ENCODE data around the gene PIM3. TPM values are rescaled to one million over a fixed set of nuclear protein-coding genes. Genes with fewer than 3 reads are reported as not detected.

The PIM3 gene
- total RNA-seq, 1 experiment from 2014 or later: 42.9 TPM

DNA sequence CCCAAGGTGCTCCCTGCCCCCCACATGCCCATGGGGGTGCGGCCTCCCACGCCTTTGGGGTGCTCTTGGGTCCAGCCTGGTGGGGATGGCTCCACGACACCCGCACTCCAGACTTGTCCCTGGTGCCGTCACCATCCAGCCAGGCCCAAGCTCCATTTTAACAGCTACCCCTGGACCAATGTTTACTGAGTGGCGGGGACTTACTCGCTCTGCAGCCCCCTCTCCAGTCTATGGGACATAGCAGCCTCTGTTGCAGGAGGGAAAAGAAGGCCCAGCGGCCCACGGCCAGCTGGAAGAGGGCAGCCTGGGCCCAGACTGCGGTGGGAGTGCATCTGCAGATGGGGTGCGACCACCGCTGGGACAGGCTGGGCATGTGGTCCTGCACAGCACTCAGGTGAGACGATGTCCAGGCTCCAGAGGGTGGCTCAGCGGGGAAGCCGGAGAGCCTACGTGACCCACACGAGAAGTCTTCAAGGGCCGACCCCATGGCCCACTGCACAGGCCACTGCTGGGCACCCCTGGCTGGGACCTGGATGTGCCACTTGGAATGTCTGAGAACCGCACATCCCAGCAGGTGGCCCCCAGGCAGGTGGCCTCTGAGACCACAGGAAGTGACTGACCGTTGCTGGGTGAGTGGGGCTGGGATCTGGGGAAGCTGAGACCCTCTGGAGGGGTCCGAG lies 33.9 kb downstream of the PIM3 start:
- TF ChIP-seq, protein P1, sequence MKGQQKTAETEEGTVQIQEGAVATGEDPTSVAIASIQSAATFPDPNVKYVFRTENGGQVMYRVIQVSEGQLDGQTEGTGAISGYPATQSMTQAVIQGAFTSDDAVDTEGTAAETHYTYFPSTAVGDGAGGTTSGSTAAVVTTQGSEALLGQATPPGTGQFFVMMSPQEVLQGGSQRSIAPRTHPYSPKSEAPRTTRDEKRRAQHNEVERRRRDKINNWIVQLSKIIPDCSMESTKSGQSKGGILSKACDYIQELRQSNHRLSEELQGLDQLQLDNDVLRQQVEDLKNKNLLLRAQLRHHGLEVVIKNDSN (CRISPR knock-in tag; IDR thresholded peaks at IDR 0.05): no peak
- TF ChIP-seq ZNF219 (CRISPR knock-in tag; IDR thresholded peaks at IDR 0.05; ENCODE audit: borderline replicate concordance): no peak
- TF ChIP-seq ZNF138 (CRISPR knock-in tag; conservative IDR thresholded peaks at IDR 0.05): no peak
- TF ChIP-seq, protein P2, sequence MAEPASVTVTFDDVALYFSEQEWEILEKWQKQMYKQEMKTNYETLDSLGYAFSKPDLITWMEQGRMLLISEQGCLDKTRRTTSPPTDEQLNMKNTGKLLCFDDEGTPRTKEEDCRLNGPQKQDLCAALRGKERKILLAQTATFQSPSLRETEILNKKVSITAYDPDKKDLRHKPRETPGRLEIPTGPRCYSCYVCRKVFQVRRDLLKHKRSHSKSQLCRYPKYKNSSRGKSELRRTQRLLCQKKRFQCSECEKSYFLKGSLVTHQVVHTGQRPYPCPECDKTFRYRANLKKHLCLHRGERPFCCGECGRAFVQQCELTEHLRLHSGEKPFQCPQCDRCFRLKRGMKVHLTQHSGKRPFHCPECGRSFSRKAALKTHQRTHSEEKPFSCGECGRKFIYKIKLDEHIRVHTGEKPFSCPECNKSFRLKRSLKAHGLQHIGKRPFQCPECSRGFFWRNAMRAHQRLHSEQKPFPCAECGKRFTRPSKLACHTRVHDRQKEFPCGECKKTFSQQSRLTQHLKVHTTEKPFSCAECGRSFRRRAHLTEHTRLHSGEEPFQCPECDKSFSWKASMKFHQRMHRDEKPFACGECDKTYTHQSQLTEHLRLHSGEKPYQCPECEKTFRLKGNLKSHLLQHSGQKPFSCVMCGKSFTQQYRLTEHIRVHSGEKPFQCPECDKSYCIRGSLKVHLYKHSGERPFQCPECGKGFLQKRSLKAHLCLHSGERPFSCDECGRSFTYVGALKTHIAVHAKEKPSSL (CRISPR knock-in tag; conservative IDR thresholded peaks at IDR 0.05): no peak
- TF ChIP-seq CREM (CRISPR knock-in tag; IDR thresholded peaks at IDR 0.05): no peak
- ChIA-PET POLR2A (no interaction called here), CTCF (interaction anchor here (0.6 to 5.5 kb wide), 11 partner anchors 12 to 74 kb away, joined by 3 to 50 read pairs (median 7); partner anchors contain the start of gene IL17REL)
- Mint-ChIP-seq H3K27ac (no peak overlapping the region), H3K4me1 (peaks cover 9% of the 10 kb centered on the region), H3K9me3 (peaks cover 18% of the 10 kb centered on the region), H3K4me3 (no peak overlapping the region), H3K27me3 (ENCODE audit: low read depth) (peaks cover 23% of the 10 kb centered on the region), H3K36me3 (peaks cover 11% of the 10 kb centered on the region)
- DNase-seq (ENCODE audit: low spot score): no peak
- ATAC-seq: no peak

DNA sequence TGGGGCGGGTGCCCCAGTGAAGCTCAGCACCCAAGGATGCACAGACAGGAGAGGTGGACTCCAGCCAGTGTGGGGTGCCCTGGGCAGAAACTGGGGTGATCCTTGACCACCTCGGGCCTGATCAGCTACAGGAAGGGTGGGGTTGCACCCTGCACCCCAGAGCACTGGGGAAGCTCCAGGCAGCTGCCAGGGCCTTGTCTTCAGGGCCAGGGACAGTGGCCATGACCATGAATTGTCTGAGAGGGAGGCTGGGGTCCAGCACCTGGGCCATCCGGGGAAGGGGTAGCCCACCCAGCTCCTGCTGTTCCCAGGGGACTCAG lies 34.4 kb downstream of the PIM3 start:
- H3K4me1 Mint-ChIP-seq: peaks cover 9% of the 10 kb centered on the region
- ChIA-PET CTCF (interaction anchor here (0.8 to 5.5 kb wide), 6 partner anchors 12 to 64 kb away, joined by 3 to 50 read pairs (median 12); no protein-coding TSS in a partner anchor), POLR2A (no interaction called here)
- ATAC-seq (no peak), DNase-seq (ENCODE audit: low spot score) (no peak)
- no peak overlapping the region for H3K4me3 Mint-ChIP-seq
- H3K27me3 Mint-ChIP-seq (ENCODE audit: low read depth): peaks cover 23% of the 10 kb centered on the region
- H3K9me3 Mint-ChIP-seq: peaks cover 15% of the 10 kb centered on the region
- no peak overlapping the region for H3K27ac Mint-ChIP-seq
- peaks cover 9% of the 10 kb centered on the region for H3K36me3 Mint-ChIP-seq
- TF ChIP-seq ZNF121 (CRISPR knock-in tag; IDR thresholded peaks at IDR 0.05): no peak
- TF ChIP-seq CREB1 (CRISPR knock-in tag; IDR thresholded peaks at IDR 0.05): no peak
- no peak for TF ChIP-seq EMX1 (CRISPR knock-in tag; IDR thresholded peaks at IDR 0.05)
- no peak for TF ChIP-seq ZNF219 (CRISPR knock-in tag; IDR thresholded peaks at IDR 0.05; ENCODE audit: borderline replicate concordance)
- no peak for TF ChIP-seq SOX15 (CRISPR knock-in tag; IDR thresholded peaks at IDR 0.05)
- TF ChIP-seq, protein P3, sequence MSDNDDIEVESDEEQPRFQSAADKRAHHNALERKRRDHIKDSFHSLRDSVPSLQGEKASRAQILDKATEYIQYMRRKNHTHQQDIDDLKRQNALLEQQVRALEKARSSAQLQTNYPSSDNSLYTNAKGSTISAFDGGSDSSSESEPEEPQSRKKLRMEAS (CRISPR knock-in tag; IDR thresholded peaks at IDR 0.05): no peak
- no peak for TF ChIP-seq ZNF263 (CRISPR knock-in tag; IDR thresholded peaks at IDR 0.05; ENCODE audit: low read depth)
- TF ChIP-seq NFATC4 (CRISPR knock-in tag; IDR thresholded peaks at IDR 0.05): no peak

DNA sequence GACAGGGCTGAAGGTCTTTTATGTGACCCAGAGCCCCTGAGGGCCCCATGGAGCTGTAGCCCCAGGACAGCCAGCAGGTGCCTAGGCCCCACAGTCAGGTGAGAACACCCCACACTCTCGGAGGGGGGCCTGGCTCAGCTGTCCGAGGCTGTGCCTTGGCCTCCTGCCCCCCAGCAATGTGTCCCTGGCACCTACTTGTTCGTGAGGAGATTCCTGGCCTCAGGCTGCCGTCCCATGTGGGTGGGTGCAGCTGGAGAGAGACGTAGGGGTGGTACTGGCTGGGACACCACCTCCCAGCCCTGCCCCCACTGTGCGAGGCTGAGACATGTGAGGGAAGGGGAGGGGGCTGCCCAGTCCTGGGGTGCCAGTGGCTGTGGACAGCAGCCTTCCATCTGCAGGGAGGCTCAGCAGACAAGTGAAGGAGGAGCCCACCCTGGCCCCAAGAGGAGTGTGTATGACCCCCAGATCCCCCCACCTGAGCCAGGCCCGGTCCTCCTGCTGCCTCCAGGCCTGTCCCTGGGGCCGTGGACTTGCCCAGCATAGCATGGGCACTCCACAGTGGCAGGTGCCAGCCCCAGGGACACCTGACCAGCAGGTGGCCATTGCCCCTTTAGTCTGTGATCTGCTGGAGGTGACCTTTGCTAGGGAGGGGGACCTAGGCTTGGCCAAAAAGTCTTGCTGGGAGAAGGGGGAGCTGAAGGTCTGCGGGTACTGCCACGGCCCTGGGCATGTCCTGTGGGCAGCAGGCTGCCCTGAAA lies 35.0 kb downstream of the PIM3 start:
- no peak overlapping the region for H3K27ac Mint-ChIP-seq
- H3K4me1 Mint-ChIP-seq: peaks cover 9% of the 10 kb centered on the region
- no peak overlapping the region for H3K4me3 Mint-ChIP-seq
- POLR2A ChIA-PET: no interaction called here
- TF ChIP-seq FOXK1 (CRISPR knock-in tag; IDR thresholded peaks at IDR 0.05) (no peak), FOXP1 (CRISPR knock-in tag; IDR thresholded peaks at IDR 0.05; ENCODE audit: borderline replicate concordance) (no peak), IRF2 (CRISPR knock-in tag; IDR thresholded peaks at IDR 0.05; ENCODE audit: borderline replicate concordance, low read depth) (no peak), TEAD1 (CRISPR knock-in tag; IDR thresholded peaks at IDR 0.05) (no peak), JUN (CRISPR knock-in tag; IDR thresholded peaks at IDR 0.05) (no peak), ZBTB21 (CRISPR knock-in tag; IDR thresholded peaks at IDR 0.05; ENCODE audit: borderline replicate concordance) (no peak), ZNF121 (CRISPR knock-in tag; IDR thresholded peaks at IDR 0.05) (no peak), MYBL2 (CRISPR knock-in tag; IDR thresholded peaks at IDR 0.05) (no peak)
- TF ChIP-seq, protein P4, sequence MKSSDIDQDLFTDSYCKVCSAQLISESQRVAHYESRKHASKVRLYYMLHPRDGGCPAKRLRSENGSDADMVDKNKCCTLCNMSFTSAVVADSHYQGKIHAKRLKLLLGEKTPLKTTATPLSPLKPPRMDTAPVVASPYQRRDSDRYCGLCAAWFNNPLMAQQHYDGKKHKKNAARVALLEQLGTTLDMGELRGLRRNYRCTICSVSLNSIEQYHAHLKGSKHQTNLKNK (CRISPR knock-in tag; IDR thresholded peaks at IDR 0.05): no peak
- TF ChIP-seq, protein P5, sequence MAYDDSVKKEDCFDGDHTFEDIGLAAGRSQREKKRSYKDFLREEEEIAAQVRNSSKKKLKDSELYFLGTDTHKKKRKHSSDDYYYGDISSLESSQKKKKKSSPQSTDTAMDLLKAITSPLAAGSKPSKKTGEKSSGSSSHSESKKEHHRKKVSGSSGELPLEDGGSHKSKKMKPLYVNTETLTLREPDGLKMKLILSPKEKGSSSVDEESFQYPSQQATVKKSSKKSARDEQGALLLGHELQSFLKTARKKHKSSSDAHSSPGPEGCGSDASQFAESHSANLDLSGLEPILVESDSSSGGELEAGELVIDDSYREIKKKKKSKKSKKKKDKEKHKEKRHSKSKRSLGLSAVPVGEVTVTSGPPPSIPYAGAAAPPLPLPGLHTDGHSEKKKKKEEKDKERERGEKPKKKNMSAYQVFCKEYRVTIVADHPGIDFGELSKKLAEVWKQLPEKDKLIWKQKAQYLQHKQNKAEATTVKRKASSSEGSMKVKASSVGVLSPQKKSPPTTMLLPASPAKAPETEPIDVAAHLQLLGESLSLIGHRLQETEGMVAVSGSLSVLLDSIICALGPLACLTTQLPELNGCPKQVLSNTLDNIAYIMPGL (CRISPR knock-in tag; IDR thresholded peaks at IDR 0.05): no peak
- TF ChIP-seq, protein P6, sequence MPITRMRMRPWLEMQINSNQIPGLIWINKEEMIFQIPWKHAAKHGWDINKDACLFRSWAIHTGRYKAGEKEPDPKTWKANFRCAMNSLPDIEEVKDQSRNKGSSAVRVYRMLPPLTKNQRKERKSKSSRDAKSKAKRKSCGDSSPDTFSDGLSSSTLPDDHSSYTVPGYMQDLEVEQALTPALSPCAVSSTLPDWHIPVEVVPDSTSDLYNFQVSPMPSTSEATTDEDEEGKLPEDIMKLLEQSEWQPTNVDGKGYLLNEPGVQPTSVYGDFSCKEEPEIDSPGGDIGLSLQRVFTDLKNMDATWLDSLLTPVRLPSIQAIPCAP (CRISPR knock-in tag; IDR thresholded peaks at IDR 0.05): no peak
- TF ChIP-seq, protein P2 (CRISPR knock-in tag; conservative IDR thresholded peaks at IDR 0.05): no peak
- H3K27me3 Mint-ChIP-seq (ENCODE audit: low read depth): peaks cover 24% of the 10 kb centered on the region
- H3K36me3 Mint-ChIP-seq: peaks cover 6% of the 10 kb centered on the region; the same call in 1 of the 2 replicates
- no peak for ATAC-seq
- CTCF ChIA-PET: interaction anchor here (0.8 to 5.5 kb wide), 5 partner anchors 13 to 65 kb away, joined by 3 to 50 read pairs (median 17); no protein-coding TSS in a partner anchor
- DNase-seq (ENCODE audit: low spot score): no peak
- peaks cover 11% of the 10 kb centered on the region for H3K9me3 Mint-ChIP-seq
